Lower leg skin (tissue), 4 donors: ENCODE measurements around the gene TBC1D3L. TPM values are rescaled to one million over a fixed set of nuclear protein-coding genes. Genes with fewer than 3 reads are reported as not detected.
"Not testable (repeated sequence)": the region's sequence is repeated elsewhere in the genome, so short reads cannot be mapped to it uniquely, and the experiment has no call there.

Experiments
- DNase-seq, 2 donors: peaks; one replicate each; pipeline ENCODE4 v3.0.0-alpha.2; 2019; ENCODE audit warnings: low spot score in 2 of 2
- H3K4me3 ChIP-seq: fragments of 200-600 bp; sonication (generic); 2 replicates; pipeline ENCODE4 v1.5.1; 2017; ENCODE audit warnings: mild to moderate bottlenecking, low read depth; ENCODE audit not compliant: poor library complexity, severe bottlenecking
- WGBS, 2 donors: methylation state at CpG; one replicate each; pipeline ENCODE4 v1.1.5; 2018; 5-methylcytosine and 5-hydroxymethylcytosine counted together
- intact Hi-C: fragments of 100-400 bp; cut with DNase I; formaldehyde crosslinking; loops from one replicate; pipeline ENCODE4 v1.15.0; 2023; ENCODE audit warnings: low total_unique reads
- total RNA-seq, 4 donors: library from RNA; depleted of rRNA; stranded (reverse); fragments of >200 nt; gene quantifications; one replicate each; pipeline ENCODE4 v1.1.0, GENCODE V29; 2016

The TBC1D3L gene
- total RNA-seq, result 10 to 100 TPM; 19.9 to 44.2 (median 28.9) TPM

DNA sequence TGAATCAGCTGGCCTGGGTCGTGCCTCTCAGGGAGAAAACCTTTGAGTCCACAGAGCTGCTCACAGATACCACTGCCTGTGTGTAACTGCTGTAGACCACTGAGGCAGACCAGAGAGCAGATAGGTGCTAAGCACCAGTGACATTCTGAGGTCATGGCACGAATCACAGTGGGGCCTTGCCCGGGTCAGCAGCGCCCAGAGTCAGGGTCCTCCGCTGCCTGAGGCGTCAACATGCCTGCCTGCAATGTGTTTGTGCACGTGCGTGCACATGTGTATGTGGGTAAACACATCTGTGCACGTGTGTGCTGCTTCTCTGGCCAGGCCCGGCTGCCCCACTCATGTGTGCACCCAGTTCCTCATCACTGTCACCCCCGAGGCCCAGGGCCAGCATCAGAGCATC is at the start of gene TBC1D3L:
Gene TBC1D3L, minus strand, starts transcription at position 101 of the 400 bp plus-strand sequence. CDS start 1,540 bp downstream, outside the sequence.
- DNase-seq, H3K4me3 ChIP-seq, intact Hi-C loops: not testable (repeated sequence)
- no CpG with 5 or more reads among the region's 11 CpGs for WGBS, 2 donors

DNA sequence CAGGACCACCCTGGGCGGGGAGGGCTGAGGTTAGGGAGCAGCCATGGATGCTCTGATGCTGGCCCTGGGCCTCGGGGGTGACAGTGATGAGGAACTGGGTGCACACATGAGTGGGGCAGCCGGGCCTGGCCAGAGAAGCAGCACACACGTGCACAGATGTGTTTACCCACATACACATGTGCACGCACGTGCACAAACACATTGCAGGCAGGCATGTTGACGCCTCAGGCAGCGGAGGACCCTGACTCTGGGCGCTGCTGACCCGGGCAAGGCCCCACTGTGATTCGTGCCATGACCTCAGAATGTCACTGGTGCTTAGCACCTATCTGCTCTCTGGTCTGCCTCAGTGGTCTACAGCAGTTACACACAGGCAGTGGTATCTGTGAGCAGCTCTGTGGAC is 14.8 kb upstream of the TBC1D3L start, which contains the start of gene TBC1D3D:
Gene TBC1D3D, plus strand, starts transcription at position 301 of the 400 bp plus-strand sequence. CDS start 1,585 bp downstream, outside the sequence.
- DNase-seq, intact Hi-C loops: not testable (repeated sequence)
- WGBS, 2 donors, result no CpG with 5 or more reads among the region's 11 CpGs

More for the DNA sequence above, 14.8 kb upstream of the TBC1D3L start, which contains the start of gene TBC1D3D:
- not testable (repeated sequence) for H3K4me3 ChIP-seq

Other genes starting within 250 kb of the TBC1D3L start
- not detected for gene HNF1B, start 244.0 kb downstream of the TBC1D3L start, total RNA-seq
- gene TBC1D3K, start 64.6 kb downstream of the TBC1D3L start, total RNA-seq, result 1 to 10 TPM in 1 of 4 donors, not detected in 3; 1.0 TPM
- under 1 TPM in 1 of 4 donors, not detected in 3; 0.19 TPM for gene TBC1D3D, start 14.9 kb upstream of the TBC1D3L start, total RNA-seq
- gene TBC1D3C, start 79.6 kb upstream of the TBC1D3L start, total RNA-seq, result under 1 TPM in 1 of 4 donors, not detected in 3; 0.42 TPM
- gene TBC1D3E, start 138.9 kb upstream of the TBC1D3L start, total RNA-seq, result not detected
- not detected for gene TBC1D3, start 203.5 kb upstream of the TBC1D3L start, total RNA-seq